ENCODE measurements around the gene OR51B6. TPM values are rescaled to one million over a fixed set of nuclear protein-coding genes. Genes with fewer than 3 reads are reported as not detected.
"Not testable (repeated sequence)": the region's sequence is repeated elsewhere in the genome, so short reads cannot be mapped to it uniquely, and the experiment has no call there.

OR51B6 gene
- total RNA-seq, 4 donors from 2014 or later: not detected

DNA sequence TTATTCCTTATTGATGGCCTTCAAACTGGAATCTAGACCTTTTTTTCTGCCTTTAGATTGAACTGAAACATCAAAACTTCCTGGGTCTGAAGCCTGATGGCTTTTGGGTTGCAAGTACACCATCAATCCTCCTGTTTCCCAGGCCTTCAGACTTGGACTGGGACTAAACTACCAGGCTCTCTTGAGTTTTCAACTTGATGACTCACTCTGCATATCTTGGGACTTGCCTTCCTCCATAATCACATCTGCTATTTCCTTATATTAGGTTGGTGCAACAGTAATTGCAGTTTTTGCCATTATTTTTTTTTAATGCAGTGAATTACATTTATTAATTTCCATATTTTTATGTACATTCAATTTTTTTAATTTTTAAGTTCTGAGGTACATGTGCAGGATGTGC, 15.0 kb upstream of the OR51B6 start:
- no peak for DNase-seq (ENCODE audit: extremely low spot score)
- no peaks in the 10 kb centered on the region for H3K36me3 ChIP-seq
- no peak overlapping the region for H3K27ac ChIP-seq (replicated peaks in 1 of 4)
- no peak overlapping the region for H3K4me3 ChIP-seq
- H3K27me3 ChIP-seq: no peaks in the 10 kb centered on the region
- no peak for TF ChIP-seq EP300 (IDR thresholded peaks at IDR 0.05)
- no peak for TF ChIP-seq POLR2AphosphoS5 (IDR thresholded peaks at IDR 0.05)
- no peak for TF ChIP-seq POLR2A (IDR thresholded peaks at IDR 0.05; ENCODE audit: low read depth)
- TF ChIP-seq, protein P1, sequence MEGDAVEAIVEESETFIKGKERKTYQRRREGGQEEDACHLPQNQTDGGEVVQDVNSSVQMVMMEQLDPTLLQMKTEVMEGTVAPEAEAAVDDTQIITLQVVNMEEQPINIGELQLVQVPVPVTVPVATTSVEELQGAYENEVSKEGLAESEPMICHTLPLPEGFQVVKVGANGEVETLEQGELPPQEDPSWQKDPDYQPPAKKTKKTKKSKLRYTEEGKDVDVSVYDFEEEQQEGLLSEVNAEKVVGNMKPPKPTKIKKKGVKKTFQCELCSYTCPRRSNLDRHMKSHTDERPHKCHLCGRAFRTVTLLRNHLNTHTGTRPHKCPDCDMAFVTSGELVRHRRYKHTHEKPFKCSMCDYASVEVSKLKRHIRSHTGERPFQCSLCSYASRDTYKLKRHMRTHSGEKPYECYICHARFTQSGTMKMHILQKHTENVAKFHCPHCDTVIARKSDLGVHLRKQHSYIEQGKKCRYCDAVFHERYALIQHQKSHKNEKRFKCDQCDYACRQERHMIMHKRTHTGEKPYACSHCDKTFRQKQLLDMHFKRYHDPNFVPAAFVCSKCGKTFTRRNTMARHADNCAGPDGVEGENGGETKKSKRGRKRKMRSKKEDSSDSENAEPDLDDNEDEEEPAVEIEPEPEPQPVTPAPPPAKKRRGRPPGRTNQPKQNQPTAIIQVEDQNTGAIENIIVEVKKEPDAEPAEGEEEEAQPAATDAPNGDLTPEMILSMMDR (IDR thresholded peaks at IDR 0.05): no peak
- intact Hi-C loops (cut with DNase I): no loop called here
- no peaks in the 10 kb centered on the region for H3K9me3 ChIP-seq
- H3K4me1 ChIP-seq: no peaks in the 10 kb centered on the region

- DNase-seq (ENCODE audit: extremely low spot score): not testable (repeated sequence)
Observed at GRCh38 chr11:5337253-5337652, 14.1 kb upstream of the OR51B6 start.

GRCh38 chr11:5339771-5340322, 11.5 kb upstream of the OR51B6 start:
- DNase-seq (ENCODE audit: extremely low spot score): no peak
- Histone ChIP-seq H3K27me3 (no peaks in the 10 kb centered on the region), H3K4me3 (no peak overlapping the region), H3K4me1 (no peaks in the 10 kb centered on the region), H3K36me3 (no peaks in the 10 kb centered on the region), H3K9me3 (no peaks in the 10 kb centered on the region), H3K27ac (replicated peaks in 1 of 4) (no peak overlapping the region)
- WGBS: 88% methylated on average over 1 of the region's 1 CpG
- TF ChIP-seq, protein P1 (IDR thresholded peaks at IDR 0.05): no peak
- TF ChIP-seq EP300 (IDR thresholded peaks at IDR 0.05) (no peak), POLR2A (IDR thresholded peaks at IDR 0.05; ENCODE audit: low read depth) (no peak), POLR2AphosphoS5 (IDR thresholded peaks at IDR 0.05) (no peak)
- intact Hi-C loops (cut with DNase I): no loop called here

More at GRCh38 chr11:5337253-5337652, 14.1 kb upstream of the OR51B6 start:
- H3K4me3 ChIP-seq; intact Hi-C loops (cut with DNase I); H3K36me3 ChIP-seq; H3K27me3 ChIP-seq; H3K4me1 ChIP-seq; H3K27ac ChIP-seq (replicated peaks in 1 of 4); H3K9me3 ChIP-seq: not testable (repeated sequence)
- 77% methylated on average over 1 of the region's 1 CpG for WGBS

DNA sequence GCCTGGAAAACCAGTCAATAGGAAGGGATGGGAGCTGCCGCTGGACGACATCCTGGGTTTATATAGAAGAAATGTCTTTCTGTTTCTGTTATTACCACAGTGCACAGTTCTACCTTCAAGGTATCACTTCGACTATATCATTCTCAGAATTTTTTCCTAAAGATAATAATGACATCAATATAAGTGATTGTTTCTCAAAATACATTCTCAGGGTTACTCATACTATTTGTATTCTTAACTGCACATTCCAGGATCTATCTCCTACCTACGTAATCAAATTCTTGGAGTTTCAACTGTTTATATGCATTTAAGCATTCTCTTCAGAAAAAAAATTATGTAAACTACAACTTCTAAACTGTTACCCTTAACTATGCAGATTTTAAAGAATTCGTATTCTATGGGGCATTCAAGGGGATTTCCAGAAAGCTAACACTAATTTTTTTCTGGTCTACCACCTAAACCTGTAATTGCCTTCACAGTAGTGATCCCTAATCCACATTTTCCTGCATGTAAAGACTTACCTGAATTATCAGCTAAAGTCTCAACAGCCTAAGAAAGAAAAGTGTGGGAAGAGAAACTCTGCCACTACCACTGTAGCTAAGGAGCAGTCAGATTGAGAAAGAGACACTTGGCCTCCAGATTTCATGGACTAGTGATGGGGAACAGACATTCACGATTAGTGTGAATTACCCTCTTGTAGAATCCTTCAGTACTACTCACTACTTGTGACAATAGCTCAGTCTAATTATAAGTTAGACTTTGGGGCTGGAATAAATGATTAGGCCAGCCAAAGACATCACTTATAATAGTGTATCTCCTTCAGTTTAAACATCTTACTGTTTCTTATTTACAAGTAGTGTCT, 7.6 kb upstream of the OR51B6 start, which contains the start of gene OR51B5:
Gene OR51B5, minus strand, starts transcription at position 51 of the 862 bp plus-strand sequence. Its CDS starts 0 bp downstream, at position 51.
- Histone ChIP-seq H3K36me3 (no peaks in the 10 kb centered on the region), H3K4me3 (no peak within 1 kb of the TSS), H3K9me3 (no peaks in the 10 kb centered on the region), H3K4me1 (no peaks in the 10 kb centered on the region), H3K27me3 (no peaks in the 10 kb centered on the region), H3K27ac (replicated peaks in 1 of 4) (no peak within 1 kb of the TSS)
- WGBS: 78% methylated on average over 6 of the region's 6 CpGs
- DNase-seq (ENCODE audit: extremely low spot score): no peak
- intact Hi-C loops (cut with DNase I): no loop called here
- TF ChIP-seq POLR2AphosphoS5 (IDR thresholded peaks at IDR 0.05): no peak
- no peak for TF ChIP-seq POLR2A (IDR thresholded peaks at IDR 0.05; ENCODE audit: low read depth)
- TF ChIP-seq, protein P1 (IDR thresholded peaks at IDR 0.05): no peak
- TF ChIP-seq EP300 (IDR thresholded peaks at IDR 0.05): no peak

DNA sequence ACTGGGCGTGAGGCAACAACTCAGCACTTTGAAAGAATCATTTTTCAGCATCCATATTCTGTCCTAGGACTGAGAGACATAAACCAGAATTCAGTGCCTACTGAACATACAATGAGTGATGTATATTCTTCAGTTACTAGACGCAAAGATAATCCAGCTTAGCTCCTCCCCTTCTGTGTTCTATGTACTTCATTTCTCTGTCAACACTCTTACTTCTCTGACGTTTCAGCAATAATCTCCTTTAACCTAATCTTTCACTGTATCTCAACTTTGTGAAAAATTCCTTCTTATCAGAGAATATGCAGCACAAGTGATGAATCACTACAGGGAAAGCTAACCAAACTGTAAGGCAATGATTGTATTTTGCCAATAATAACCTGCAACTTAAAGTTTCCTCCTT, 5.5 kb upstream of the OR51B6 start:
- WGBS: 65% methylated on average over 3 of the region's 3 CpGs
- H3K4me1 ChIP-seq: no peaks in the 10 kb centered on the region
- H3K27me3 ChIP-seq: no peaks in the 10 kb centered on the region
- no peak overlapping the region for H3K27ac ChIP-seq (replicated peaks in 1 of 4)
- no peak for DNase-seq (ENCODE audit: extremely low spot score)
- H3K9me3 ChIP-seq: no peaks in the 10 kb centered on the region
- H3K4me3 ChIP-seq: no peak overlapping the region
- intact Hi-C loops (cut with DNase I): no loop called here
- TF ChIP-seq, protein P1 (IDR thresholded peaks at IDR 0.05): no peak
- TF ChIP-seq POLR2A (IDR thresholded peaks at IDR 0.05; ENCODE audit: low read depth) (no peak), POLR2AphosphoS5 (IDR thresholded peaks at IDR 0.05) (no peak), EP300 (IDR thresholded peaks at IDR 0.05) (no peak)
- H3K36me3 ChIP-seq: no peaks in the 10 kb centered on the region

Measured in esophagus muscularis mucosa (tissue), 4 donors.